ENCODE results near the gene ERCC4.
"Not testable (repeated sequence)": the region's sequence is repeated elsewhere in the genome, so short reads cannot be mapped to it uniquely, and the experiment has no call there.

ERCC4 gene

DNA sequence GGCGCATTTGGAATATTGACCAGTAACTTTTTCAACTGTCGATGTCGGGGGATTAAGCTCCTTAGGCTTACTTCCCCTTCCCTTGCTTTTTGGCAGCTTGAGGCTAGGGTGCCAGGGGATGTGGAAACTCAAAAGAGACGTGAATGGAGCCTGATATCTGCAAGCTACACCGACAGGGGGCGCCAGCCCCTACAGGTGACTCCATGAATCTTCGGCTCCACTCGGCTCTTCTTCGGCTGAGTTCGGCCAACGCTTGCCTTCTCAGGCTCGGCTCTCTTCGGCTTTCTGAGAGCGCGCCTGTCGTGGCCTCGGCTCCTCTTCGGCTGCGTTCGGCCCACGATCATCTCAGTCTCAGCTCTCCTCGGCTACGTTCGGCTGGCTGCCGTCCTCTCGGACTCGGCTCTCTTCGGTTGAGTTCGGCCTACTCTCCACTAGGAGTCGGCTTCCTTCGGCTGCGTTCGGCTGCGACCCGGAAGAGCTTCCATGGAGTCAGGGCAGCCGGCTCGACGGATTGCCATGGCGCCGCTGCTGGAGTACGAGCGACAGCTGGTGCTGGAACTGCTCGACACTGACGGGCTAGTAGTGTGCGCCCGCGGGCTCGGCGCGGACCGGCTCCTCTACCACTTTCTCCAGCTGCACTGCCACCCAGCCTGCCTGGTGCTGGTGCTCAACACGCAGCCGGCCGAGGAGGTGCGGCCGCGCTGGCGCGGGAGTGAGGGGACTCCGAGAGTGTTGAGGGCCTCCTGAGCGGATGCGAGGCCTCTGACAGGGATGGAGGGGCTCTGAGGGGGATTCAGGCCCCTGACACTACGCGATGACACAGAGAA is at the start of gene ERCC4:
ERCC4 (plus strand) TSS at position 472 of the 827 bp plus-strand sequence; CDS start at position 484, 12 bp downstream.
- peak; percentile 99 for DNase-seq

DNA sequence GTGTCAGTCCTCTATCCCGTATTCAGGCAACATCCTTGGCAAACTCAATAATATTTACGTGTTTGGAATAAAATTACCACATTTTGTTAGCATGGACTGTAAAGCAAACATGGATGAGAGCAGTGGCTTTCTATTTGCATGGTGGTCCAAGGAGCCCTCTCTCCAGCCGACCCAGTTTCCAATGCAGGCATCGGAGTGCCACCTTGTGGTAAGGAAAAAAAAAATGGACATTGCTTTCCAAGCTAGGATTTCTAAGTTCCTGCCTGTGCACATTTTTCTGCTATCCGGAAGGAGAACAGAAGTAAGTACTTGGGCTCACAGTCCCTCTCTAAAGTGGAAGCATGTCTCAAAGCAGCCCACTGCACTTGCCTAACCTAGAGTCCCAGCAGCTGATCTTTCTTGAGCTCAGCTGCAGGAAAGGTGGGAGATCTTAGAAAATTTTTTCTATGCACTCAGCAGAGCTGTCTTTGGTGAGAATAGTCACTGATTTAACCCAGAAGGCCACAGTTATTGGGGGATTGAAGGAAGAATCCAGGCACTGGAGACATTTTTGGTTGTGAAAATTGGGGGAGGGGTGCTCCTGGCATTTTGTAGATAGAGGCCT is 46.0 kb upstream of the ERCC4 start:
- peak; percentile 33 for DNase-seq

DNA sequence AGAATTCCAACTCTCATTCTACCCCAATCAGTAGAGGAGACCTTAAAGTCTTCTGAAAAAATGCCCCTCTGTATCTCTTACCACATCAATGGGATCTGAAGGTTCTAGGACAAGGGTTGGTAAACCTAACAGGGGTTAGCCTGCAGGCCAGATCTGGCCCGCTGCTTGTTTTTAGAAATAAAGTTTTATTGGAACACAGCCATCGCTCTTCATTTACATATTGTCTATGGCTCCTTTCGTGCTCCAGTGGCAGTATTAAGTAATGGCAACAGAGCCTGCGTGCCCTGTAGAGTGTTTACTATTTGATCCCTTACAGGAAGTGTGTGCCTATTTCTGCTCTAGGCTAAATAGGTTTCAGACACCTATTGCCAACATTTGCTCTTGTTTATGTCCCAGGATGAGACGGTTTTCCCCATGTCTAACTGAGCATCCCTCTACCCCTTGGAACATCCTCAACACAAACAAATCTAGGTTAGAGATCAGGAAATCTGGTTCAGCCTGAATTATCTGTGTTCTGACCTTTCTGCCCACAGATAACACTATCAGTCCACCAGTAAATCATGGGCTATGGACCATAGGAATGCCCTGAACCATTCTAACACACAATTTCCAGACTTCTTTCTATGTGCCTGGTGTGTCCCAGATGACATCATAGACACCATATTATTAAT is 44.2 kb upstream of the ERCC4 start:
- no peak for DNase-seq

- no peak for DNase-seq
Observed at GRCh38 chr16:13883276-13883675, 36.7 kb upstream of the ERCC4 start.

DNA sequence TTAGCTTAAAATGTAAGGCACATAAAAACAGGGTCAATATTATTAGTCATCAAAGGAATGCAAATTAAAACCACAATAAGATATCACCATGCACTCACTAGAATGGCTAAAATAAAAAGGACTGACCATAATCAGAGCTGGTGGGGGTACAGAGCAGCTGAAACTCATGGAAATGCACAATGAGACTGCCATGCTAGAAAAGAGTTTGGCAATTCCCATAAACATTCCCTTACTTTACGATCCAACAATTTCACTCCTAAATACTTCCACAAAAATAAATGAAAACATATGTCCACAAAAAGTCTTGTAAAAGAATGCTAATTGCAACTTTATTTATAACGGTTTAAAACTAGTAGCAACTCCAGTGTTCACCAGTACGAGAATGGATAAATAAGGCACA is 36.1 kb upstream of the ERCC4 start:
- DNase-seq = no peak

- no peak for DNase-seq
Observed at GRCh38 chr16:13885700-13886099, 34.3 kb upstream of the ERCC4 start.

GRCh38 chr16:13886608-13887007 is 33.3 kb upstream of the ERCC4 start:
- DNase-seq = no peak

GRCh38 chr16:13889323-13889722 is 30.6 kb upstream of the ERCC4 start:
- DNase-seq = not testable (repeated sequence)

DNA sequence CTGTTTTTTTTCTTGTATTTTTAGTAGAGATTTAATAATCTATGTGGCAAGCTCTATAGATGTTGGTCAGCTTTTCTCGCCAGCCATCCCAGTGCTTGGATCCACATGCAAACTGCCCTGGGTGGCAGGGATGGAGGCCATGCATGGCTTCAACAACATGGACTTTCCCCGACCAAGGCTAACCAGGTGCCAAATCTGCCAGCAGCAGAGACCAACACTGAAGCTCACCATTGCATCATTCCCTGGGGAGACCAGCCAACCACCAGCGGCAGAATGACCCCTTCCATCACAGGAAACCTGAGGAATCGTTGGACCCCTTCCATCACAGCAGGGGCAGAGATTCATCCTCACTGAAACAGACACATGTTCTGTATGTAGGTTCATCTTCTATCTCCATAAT is 27.7 kb upstream of the ERCC4 start:
- DNase-seq = no peak

- DNase-seq = no peak
Observed at GRCh38 chr16:13895516-13895915, 24.4 kb upstream of the ERCC4 start.

DNA sequence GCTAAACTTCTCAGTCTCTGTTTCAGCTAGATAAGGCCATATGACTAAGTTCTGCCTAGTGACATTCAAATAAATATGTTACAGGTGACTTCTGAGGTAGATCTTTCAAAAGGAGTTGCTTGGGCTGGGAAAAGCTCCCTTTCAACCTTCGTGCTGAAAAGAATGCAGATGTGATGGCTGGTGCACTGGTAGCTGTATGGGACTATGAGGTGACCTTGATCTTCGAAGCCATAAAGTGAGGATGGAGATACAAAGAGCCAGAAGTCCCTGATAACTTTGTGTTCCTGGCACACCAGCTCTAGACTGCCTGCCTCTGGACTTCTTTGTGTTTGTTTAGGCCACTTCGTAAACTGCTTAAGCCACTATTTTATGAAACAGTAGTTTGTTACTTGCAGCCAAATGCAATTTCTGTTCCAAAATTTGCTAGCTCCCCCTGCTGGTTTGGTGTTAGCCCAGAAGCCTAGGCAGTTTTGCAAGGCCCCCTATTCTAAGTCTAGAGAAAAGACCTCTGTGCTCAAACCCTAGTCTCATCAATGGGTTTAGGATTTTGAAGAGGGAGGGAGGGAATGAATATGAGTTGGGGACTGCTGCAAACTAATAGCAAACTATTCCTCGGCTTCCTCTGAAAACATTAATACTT is 23.3 kb upstream of the ERCC4 start:
- no peak for DNase-seq

DNA sequence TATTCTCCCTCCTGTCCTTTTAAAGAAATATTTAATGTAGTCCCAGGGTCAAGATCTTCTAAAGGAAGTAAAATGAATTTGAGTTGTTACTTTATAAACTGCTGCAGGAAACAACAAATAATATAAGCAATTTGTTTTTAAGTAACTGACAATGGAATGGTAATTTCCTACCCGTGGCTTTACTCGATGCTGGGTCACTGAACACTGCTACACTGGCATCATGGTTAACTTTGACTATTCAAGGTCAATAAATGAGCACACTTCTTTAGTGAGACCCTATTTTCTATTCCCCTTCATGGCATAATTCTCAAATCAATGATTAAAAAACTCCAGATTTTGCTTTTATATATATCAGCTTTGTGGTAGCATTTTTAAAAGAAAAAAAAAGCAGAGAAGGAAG is 22.1 kb upstream of the ERCC4 start:
- DNase-seq = no peak

- DNase-seq = no peak
Observed at GRCh38 chr16:13898233-13898632, 21.7 kb upstream of the ERCC4 start.

DNA sequence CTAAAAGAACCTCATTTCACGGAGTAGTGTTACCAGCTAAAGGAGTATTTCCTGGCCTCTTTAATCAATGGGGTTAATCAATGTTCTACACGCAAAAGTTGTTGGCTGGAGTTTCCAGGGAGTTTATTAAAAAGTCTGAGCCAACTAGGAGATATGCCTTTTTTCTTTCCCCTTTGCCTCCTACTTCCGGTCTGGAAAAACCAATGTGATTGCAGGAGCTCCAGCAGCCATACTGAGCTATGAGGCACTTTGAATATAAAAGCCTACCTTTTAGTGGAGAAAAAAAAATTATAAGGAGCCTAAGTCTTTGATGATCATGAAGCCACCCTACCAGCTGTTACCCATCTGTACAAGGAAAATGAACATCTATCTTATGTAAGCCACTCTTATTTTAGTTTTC is 17.9 kb upstream of the ERCC4 start:
- DNase-seq = no peak

GRCh38 chr16:13902677-13903076 is 17.3 kb upstream of the ERCC4 start:
- DNase-seq = no peak

- no peak for DNase-seq
Observed at GRCh38 chr16:13904179-13904691, 15.7 kb upstream of the ERCC4 start.

DNA sequence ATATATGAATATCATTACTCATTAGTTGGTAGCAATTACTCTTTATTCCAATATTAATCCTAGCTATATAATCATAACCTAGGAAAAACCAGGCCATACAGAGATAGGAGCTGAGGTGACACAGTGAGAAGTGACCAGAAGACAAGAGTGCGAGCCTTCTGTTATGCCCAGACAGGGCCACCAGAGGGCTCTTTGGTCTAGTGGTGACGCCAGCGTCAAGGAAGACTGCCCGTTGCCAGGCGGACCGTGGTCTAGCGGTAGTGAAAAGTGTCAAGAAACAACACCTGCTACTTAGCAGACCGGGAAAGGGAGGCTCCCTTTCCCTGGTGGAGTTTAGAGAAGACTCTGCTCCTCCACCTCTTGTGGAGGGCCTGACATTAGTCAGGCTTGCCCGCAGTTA is 15.1 kb upstream of the ERCC4 start:
- peak; percentile 53 for DNase-seq

GRCh38 chr16:13906168-13907089 is 13.5 kb upstream of the ERCC4 start:
- DNase-seq = peak; percentile 45

GRCh38 chr16:13907431-13907830 is 12.5 kb upstream of the ERCC4 start:
- DNase-seq = no peak

DNA sequence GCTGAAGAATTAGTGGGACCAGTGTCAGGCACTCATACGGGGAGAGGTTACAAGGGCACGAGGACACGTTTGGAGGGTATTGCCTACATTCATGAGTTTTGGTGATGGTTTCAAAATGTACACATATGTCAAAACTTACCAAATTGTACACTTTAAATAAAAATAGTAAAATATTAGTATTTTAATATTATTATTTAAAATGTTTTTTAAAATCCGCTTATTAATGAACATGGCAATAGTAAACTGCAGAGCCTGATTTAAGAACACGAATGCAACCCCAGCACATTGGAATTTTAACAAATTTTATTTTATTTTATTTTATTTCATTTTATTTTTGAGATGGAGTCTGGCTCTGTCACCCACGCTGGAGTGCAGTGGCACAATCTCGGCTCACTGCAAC is 10.9 kb upstream of the ERCC4 start:
- DNase-seq = no peak

DNA sequence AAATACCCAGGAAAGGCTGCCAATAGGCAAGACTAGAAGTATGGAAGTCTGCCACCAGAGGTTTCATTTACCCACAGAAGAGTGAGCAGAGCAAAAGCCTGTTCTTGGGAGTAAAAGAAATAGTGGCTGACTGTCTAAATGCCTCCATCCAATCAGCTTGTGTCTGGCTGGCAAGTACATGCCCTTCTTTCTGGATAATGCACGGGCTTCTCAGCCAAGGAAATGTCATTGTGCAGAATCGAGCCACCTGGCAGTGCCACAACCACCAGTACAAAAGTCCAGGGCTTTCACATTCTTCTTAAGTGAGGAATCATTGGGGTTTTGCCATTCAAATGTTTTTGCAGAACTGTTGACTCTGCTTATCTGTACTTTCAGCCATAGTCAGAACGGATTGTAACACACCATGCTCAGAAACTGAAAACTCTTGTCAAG is 10.1 kb upstream of the ERCC4 start:
- no peak for DNase-seq

DNA sequence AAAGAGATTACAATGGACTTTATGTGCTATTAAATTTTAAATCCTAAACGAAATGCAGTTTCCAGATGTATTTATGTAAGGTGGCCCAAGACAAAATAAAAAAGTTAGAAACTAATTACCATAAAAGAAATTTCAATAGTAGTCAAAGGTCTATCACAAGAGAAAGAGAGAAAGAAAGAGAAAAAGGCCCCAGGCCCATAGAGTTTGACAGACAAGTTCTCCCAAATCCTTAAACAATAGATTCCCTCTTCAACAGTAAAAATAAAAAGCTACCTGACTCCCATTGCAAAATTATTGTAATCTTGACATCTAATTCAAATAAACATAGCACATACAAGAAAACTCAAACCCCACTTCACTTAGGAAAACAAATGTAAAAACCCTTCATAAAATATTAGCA is 8.6 kb upstream of the ERCC4 start:
- no peak for DNase-seq

Data from OCI-M1 (cell line).